RKO (cell line): ENCODE measurements around the gene GHSR.

Experiments
- DNase-seq: peaks from one replicate; pipeline ENCODE4 v3.0.0-alpha.2; 2016; ENCODE audit warnings: low spot score

GHSR gene

DNA sequence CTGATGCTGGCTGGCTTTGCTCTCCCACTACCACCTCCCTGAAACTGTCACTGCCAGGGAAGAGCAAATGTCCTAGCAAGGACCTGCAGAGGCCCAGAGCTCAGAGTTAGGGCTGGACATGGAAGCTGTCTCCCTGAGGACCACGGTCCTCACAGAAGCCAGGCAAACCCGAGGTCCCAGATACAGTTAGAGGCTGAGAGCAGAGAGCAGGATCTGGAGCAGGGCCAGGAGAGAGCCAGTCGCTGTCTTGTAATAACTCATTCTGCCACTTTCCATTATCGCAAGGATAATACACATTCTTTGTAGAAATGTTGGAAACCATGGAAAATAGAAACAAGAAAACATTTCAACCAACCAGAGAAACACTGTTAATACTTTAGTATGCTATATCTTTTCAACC is 10.1 kb downstream of the GHSR start:
- no peak for DNase-seq

DNA sequence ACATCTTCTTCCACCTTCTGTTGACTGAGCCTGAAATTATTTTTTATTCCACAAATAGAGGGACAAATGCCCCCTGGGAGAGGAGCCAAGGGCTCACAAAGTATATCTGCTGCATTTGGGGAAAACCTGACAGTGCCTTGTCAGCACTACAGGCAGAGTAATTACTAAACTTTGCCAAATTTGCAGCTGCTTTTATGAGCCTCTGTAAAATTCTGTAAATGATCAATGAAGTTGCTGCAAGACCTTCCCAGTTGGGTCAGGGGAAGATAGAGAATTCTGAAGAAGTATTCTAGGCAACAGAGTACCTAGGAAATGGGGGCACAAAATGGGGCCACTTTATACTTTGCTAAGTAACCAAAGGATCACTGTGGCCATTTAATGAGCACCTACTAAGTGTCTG is 10.5 kb downstream of the GHSR start:
- no peak for DNase-seq

GRCh38 chr3:172415323-172415722 is 32.9 kb downstream of the GHSR start:
- no peak for DNase-seq

- DNase-seq: no peak
These were observed 36.7 kb downstream of the GHSR start for GRCh38 chr3:172411478-172411947.

- no peak for DNase-seq
These were observed 37.4 kb downstream of the GHSR start for GRCh38 chr3:172410702-172411477.

DNA sequence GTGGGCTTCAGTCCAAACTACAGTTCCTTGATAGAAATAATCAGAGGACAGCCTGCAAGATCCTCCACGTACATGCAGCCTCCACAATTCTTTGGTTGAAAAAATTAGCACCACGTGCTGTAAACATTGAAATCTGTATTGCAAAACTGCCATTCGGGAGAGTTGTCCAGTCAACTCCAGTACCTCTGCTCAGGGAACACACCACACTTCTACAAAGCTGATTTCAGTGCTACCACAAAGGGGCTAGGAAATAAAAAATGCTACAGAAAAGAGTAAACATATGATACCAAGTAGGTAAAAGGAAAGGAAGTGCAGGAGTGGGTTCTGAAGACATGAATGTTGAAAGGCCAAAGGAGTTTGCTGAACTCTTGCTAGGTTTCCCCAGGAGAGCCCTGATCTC is 40.4 kb downstream of the GHSR start:
- no peak for DNase-seq

GRCh38 chr3:172405914-172406313 is 42.3 kb downstream of the GHSR start:
- no peak for DNase-seq

GRCh38 chr3:172404237-172404962 is 43.9 kb downstream of the GHSR start:
- DNase-seq: no peak

GRCh38 chr3:172402892-172403643 is 45.2 kb downstream of the GHSR start:
- DNase-seq: no peak

DNA sequence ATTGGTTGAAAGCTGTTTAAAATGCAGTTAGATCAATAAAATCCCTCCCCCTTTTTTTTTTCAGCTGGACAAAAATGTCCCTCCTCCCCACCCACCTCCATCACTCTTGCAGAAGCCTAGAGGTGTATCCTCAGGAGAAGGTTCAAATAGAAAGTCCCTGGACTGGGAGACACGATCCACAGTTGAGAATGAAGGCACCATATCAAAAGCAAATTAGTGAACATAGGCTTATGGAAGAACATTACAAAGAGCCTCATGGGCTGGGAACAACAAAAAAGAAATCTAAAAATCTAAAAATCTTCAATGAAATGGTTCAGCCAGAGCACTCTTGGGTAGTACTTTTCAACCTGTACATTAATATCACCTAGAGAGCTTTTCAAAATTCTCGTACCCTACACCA is 46.2 kb downstream of the GHSR start:
- DNase-seq: no peak

DNA sequence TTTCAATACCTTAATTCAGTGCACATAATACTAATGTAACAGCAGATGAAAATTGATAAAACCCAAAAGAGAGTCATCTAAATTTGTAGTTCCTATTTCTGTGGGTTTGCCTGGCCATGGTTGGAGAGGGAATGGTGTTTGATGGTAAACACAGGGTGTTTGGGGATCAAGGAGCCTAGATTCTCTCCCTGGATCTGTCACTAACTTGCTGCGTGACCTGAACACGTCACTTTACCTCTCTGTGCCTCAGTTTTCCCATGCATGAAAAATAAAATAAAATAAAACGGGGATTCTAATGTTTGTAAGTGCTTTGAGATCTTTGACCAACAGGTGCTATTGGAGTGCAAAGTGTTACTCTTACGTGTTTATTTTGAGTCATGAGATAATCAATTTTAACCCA is 49.8 kb downstream of the GHSR start:
- DNase-seq: no peak

GRCh38 chr3:172397716-172398405 is 50.4 kb downstream of the GHSR start:
- peak; percentile 5 for DNase-seq

DNA sequence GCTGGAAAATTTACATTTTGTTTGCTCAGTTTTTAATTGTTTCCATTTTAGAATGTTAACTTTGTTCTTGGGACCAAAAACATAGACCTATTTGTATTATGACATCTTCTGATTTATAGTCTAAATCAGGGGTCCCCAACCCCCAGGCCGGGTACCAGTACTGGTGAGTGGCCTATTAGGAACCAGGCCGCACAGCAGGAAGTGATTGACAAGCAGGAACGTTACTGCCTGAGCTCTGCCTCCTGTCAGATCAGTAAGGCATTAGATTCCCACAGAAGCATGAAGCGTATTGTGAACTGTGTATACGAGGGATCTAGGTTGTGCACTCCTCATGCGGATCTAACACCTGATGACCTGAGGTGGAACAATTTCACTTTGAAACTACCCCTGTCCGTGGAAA is 51.9 kb downstream of the GHSR start:
- no peak for DNase-seq

- no peak for DNase-seq
These were observed 53.6 kb downstream of the GHSR start for GRCh38 chr3:172394692-172395091.
